Activated CD8-positive, alpha-beta memory T cell treated with anti-CD3 and anti-CD28 coated beads, Interleukin-2, amount 50 U/mL, for 24 hours (primary cell): ENCODE results near the gene LRRC74B.
"Not testable (repeated sequence)": the region's sequence is repeated elsewhere in the genome, so short reads cannot be mapped to it uniquely, and the experiment has no call there.

Source experiments
- DNase-seq: peaks from one replicate; pipeline ENCODE4 v3.0.0-alpha.2; 2020; ENCODE audit errors: extremely low read depth

LRRC74B gene

DNA sequence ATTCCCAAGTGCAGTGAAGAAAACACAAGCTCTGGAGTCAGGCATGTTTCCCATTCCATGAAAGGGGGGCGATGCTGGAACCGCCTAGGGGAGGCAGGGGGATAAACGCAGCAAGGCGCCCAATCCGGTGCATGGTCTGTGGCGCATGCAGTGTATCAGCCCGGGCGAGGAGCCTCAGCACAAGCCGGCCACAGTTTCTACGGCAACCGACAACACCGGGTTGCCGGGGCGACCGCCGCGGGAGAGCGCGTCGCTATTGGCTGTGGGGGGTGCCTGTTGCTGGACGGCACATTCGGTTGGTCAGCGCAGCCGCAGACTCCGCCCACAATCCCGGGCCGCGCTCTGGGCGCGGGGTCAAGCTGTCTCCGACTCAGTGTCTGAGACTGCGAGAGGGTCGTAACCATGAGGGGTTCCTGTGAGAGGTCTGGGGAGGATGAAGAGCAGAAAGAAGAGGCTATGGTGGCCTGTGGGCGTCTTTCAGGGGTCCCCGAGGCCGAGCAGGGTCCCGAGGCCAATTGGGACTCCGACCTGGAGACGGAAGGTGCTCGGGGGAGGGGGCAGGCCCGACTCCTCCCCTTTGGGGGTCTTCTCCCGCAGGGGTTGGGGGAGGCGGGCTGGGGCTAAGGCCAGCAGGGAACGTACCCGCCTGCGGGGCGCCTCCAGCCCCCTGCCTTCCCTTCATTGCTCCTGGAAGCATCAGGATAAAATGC lies at the start of gene LRRC74B:
Gene LRRC74B, plus strand, starts transcription at position 362 of the 710 bp plus-strand sequence. Its CDS starts 41 bp downstream, at position 403.
- peak; percentile 44 for DNase-seq

- no peak for DNase-seq
These were observed 49.7 kb upstream of the LRRC74B start for GRCh38 chr22:20996031-20996410.

DNA sequence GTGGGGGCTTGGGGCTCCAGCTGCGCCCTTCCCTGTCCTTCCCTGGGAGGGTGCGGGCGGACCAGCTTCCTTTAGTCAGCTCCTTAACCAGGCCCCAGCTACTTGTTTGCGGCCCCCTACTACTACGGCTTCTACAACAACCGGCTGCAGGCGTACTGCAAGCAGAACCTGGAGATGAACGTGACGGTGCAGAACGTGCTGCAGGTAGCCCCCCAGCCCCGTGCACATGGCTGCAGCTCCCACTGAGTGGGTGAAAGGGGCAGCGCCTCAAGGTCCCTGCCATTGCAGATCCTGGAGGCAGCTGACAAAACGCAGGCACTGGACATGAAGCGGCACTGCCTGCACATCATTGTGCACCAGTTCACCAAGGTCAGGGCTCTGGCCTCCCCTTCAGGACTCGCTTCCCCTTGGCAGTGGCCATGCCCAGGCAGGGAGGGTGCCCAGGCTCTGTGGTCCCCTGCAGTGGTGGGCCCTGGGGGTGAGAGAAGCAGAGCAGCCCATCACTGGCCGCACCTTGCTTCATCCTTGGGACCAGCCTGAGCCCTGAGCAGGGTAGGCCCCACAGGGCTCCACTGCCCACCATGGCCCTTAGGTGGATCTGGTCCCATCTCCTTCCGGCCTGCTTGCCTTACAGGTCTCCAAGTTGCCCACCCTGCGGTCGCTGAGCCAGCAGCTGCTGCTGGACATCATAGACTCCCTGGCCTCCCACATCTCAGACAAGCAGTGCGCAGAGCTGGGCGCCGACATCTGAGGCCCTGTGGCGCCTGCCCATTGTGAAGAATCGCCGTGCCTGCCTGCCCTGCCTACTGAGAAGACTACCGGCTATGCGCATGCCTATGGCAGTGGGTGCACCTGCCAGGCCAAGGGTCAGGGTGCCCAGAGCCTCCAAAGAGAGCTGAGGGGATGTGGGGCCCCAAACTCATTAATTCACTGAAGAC lies 48.9 kb upstream of the LRRC74B start:
- DNase-seq: no peak

GRCh38 chr22:20997536-20998257 lies 48.0 kb upstream of the LRRC74B start:
- no peak for DNase-seq

GRCh38 chr22:20998411-20999336 lies 47.1 kb upstream of the LRRC74B start:
- DNase-seq: no peak

- DNase-seq: no peak
These were observed 46.2 kb upstream of the LRRC74B start for GRCh38 chr22:20999350-21000206.

GRCh38 chr22:21000207-21000986 lies 45.3 kb upstream of the LRRC74B start:
- DNase-seq: no peak

GRCh38 chr22:21000987-21001600 lies 44.7 kb upstream of the LRRC74B start:
- no peak for DNase-seq

DNA sequence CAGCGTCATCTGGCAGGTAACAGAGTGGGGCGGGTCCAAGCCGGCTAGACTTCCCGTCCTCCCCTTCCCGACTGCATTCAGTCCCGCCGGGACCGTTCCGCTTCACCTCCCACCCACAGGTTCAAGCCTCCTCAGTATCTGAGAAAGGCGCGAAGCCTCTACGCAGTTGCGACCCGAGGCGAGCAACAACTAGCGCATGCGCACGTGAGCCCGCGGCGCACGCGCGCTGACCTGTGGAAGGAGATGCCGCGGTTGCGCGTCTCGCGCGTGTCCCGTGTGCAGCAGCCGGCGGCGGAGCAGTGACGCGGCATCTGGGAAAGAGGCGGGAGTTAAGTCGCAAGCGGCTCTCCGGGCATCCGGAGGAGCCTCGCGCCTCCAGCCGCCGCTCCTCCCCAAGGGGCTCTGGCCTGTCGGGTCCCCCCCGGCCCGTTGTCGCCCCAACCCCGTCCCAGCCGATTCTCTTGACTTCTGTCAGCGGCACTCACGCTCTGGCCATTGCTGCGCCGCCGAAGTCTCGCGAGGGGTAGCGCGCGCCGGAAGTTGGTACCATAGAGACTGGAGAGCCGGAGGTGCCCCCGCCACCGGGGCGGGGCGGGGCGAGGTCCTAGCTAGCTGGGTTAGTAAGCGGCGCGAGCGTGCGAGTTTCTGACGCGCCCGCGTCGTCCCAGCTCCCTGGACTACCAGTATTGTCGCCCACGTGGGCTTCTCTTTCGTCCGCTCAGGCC lies 44.0 kb upstream of the LRRC74B start, which contains the start of gene THAP7:
Gene THAP7, minus strand, starts transcription at position 518 of the 725 bp plus-strand sequence. Its CDS starts 207 bp downstream, at position 311.
- DNase-seq: peak; percentile 90

DNA sequence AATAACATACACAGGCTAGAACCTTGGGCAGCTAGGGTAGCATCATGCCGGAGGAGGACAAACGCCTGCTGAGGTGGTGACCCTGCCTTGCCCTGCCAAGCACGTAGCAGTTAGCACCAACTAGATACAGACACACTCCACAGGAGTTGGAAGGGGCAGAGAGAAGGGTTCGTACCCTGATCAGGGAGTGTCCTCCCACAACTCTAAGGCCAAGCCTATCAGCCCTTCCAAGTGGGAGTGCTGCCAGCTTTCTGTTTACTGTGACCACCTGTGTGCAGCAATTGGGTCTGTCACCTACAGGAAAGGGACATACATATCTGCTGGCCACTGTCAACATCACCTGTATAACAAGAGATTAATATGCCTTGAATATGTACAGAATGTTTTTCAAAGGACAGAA lies 42.0 kb upstream of the LRRC74B start:
- DNase-seq: no peak

GRCh38 chr22:21009208-21009607 lies 36.5 kb upstream of the LRRC74B start:
- not testable (repeated sequence) for DNase-seq

- no peak for DNase-seq
These were observed 35.9 kb upstream of the LRRC74B start for GRCh38 chr22:21009638-21010425.

- DNase-seq: no peak
These were observed 35.2 kb upstream of the LRRC74B start for GRCh38 chr22:21010426-21011113.

DNA sequence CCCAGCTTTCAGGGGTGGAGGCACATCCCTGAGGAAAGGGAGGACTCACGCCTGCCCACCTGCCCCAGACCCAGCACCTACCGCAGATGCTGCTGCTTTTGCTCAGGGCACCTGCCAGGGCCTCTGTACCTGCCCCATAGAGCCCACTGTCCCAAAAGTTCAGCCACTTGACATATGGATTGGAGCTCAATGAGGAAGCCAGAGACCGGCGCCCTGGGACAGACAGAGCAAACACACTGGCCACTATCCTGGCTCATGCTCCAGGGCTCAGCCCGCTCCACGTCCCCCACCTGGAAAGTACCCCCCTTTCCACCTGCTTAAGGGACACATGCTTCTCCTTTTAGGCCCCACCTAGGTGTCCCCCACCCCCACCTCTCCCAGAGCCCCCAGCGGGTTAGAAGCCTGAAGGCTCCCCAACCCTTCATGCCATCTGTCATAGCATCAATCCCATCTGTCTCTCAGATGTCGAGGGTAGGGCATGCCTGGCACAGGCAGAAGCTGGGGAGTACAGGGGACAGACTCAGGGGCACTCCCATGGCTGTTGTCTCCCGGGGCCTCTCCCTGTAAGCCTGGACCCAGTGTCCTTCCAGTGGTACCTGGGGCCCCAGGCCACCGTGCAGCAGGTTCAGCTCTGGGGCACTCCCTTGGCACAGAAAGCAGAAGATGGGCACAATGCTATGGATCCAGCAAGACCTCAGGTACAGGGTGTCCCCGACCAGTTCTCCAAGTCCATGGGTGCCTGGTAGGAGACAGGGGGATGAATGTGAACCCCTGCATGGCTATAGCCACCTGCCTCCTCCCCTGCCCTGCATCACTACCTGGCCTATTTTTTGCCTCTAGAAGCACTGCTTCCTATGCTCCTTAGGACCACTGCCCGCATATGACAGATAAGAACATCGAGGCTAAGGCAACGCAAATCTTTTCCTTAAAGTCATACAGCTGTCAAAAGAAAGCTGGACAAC lies 33.0 kb upstream of the LRRC74B start:
- DNase-seq: no peak

DNA sequence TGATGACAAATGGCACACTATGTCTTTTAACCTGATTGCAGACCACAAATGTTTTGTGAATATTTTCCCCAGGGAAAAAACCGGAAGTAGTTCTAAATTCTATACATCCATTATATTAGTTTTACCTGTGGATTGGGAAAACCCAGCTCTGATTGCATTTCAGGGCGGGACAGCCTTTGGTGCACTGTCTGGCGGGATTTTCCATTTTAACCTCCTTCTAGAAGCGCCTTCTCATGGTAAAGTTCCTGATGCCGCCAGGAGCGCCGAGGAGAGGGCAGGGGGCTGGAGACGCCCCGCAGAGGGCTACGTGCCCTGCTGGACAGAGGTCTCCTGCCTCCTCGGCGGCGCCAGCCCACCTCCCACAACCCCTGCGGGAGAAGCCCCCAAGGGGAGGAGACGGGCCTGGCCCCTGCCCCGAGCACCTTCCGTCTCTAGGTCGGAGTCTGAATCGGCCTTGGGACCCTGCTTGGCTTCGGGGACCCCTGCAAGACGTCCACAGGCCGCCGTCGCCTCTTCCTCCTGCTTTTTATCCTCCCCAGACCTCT lies 32.0 kb upstream of the LRRC74B start:
- DNase-seq: no peak
